Bronchial epithelial cell (primary cell): ENCODE measurements around the gene CBX8. TPM values are rescaled to one million over a fixed set of nuclear protein-coding genes. Genes with fewer than 3 reads are reported as not detected.
A peak's percentile ranks its signal among the peaks of the same experiment; 100 is the strongest.

ENCODE experiments used
- DNase-seq: peaks from one replicate; pipeline ENCODE4 v3.0.0-alpha.2; 2010; ENCODE audit warnings: low read depth
- FAIRE-seq: peaks from 2 replicates; lab custom pipeline; 2011; peaks lifted over from hg19 to GRCh38; lab: Jason Lieb, UNC
- H3K27me3 ChIP-seq: 2 replicates; pipeline ENCODE4 v1.5.1; 2011; ENCODE audit warnings: low read length; ENCODE audit not compliant: control insufficient read depth, insufficient read depth
- H3K36me3 ChIP-seq: 2 replicates; pipeline ENCODE4 v1.5.1; 2011; ENCODE audit warnings: low read length; ENCODE audit not compliant: control insufficient read depth, insufficient read depth
- H3K4me3 ChIP-seq: 2 replicates; pipeline ENCODE4 v1.5.1; 2011; ENCODE audit warnings: mild to moderate bottlenecking, low read depth, low read length, control low read depth
- total RNA-seq: library from RNA; depleted of rRNA; stranded (reverse); fragments of >200 nt; gene quantifications from 2 replicates; pipeline ENCODE4 v1.2.1, GENCODE V29; 2014
- TF ChIP-seq, protein P1 (sequence below): IDR thresholded peaks from 2 replicates; pipeline ENCODE4 v1.5.1; 2011; ENCODE audit warnings: mild to moderate bottlenecking, moderate library complexity, low read length, control low read depth, inconsistent platforms; ENCODE audit not compliant: insufficient read depth, severe bottlenecking

CBX8 gene
- total RNA-seq: 2.6 and 2.7 TPM in 2 replicates

DNA sequence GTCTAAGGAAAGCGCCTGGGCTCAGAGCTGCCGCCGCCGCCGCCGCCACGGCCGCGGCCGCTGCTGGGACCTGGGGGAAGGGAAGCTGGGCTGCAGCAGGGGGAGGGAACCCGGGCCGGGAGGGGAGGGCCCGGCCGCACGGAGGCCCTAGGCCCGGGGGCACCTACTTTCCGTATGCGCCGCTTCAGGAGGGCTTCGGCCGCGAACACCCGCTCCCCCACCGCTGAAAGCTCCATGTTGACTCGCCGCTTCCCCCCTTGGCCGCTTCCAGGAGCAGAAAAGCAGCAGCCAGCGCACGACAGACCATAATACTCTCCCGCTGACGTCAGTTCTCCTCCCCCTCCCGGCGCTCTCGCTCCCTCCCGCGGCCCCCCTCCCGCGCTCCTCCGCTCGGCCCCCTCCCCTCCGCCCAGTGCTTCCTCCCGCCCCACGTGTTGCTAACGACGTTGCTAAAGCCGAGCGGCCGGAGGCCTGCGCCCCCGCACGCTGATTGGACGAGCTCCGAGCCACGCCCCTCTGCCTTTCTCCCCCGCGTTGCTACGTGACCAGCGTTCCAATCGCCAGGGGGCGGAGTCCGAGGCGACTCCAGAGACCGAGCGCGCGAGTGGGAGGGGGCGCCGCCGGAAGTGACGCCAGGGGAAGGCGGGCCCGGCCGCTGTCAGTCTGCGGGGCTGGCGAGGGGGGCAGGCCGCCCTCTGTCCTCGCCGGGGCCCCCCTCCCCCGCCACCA, at the start of gene CBX8:
TSS of gene CBX8 (minus strand) at position 315 of the 729 bp plus-strand sequence. CDS start at position 236, 79 bp downstream.
- peaks cover 6% of the 10 kb centered on the region for H3K36me3 ChIP-seq
- DNase-seq (peak; percentile 94), FAIRE-seq (no peak)
- H3K4me3 ChIP-seq: peak within 1 kb of the TSS; percentile 84
- peaks cover 36% of the 10 kb centered on the region for H3K27me3 ChIP-seq
- TF ChIP-seq, protein P1, sequence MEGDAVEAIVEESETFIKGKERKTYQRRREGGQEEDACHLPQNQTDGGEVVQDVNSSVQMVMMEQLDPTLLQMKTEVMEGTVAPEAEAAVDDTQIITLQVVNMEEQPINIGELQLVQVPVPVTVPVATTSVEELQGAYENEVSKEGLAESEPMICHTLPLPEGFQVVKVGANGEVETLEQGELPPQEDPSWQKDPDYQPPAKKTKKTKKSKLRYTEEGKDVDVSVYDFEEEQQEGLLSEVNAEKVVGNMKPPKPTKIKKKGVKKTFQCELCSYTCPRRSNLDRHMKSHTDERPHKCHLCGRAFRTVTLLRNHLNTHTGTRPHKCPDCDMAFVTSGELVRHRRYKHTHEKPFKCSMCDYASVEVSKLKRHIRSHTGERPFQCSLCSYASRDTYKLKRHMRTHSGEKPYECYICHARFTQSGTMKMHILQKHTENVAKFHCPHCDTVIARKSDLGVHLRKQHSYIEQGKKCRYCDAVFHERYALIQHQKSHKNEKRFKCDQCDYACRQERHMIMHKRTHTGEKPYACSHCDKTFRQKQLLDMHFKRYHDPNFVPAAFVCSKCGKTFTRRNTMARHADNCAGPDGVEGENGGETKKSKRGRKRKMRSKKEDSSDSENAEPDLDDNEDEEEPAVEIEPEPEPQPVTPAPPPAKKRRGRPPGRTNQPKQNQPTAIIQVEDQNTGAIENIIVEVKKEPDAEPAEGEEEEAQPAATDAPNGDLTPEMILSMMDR: peak; percentile 28

DNA sequence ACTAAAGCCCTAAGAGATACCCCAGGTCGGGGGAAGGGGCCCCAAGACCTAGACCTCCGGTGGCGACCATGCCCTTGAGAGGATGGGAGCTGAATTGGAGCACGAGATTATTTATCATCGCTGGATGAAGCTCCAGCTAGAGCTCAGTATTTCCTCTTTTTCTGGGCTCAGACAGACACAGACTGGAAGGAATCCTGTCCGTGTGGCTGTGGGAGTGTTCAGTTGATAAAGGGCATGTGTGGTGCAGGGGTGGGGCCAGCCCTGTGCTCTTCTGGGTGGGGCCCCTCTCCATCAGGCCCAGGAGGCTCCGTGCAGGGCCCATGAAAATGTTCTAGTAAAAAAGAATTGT, 48.7 kb upstream of the CBX8 start:
- Histone ChIP-seq H3K27me3 (peaks cover 22% of the 10 kb centered on the region), H3K4me3 (no peak overlapping the region), H3K36me3 (no peaks in the 10 kb centered on the region)
- FAIRE-seq (no peak), DNase-seq (no peak)
- TF ChIP-seq, protein P1: no peak

GRCh38 chr17:79844869-79845600, 48.2 kb upstream of the CBX8 start:
- DNase-seq (no peak), FAIRE-seq (no peak)
- no peak overlapping the region for H3K4me3 ChIP-seq
- no peaks in the 10 kb centered on the region for H3K36me3 ChIP-seq
- TF ChIP-seq, protein P1: peak; percentile 80
- peaks cover 26% of the 10 kb centered on the region for H3K27me3 ChIP-seq

DNA sequence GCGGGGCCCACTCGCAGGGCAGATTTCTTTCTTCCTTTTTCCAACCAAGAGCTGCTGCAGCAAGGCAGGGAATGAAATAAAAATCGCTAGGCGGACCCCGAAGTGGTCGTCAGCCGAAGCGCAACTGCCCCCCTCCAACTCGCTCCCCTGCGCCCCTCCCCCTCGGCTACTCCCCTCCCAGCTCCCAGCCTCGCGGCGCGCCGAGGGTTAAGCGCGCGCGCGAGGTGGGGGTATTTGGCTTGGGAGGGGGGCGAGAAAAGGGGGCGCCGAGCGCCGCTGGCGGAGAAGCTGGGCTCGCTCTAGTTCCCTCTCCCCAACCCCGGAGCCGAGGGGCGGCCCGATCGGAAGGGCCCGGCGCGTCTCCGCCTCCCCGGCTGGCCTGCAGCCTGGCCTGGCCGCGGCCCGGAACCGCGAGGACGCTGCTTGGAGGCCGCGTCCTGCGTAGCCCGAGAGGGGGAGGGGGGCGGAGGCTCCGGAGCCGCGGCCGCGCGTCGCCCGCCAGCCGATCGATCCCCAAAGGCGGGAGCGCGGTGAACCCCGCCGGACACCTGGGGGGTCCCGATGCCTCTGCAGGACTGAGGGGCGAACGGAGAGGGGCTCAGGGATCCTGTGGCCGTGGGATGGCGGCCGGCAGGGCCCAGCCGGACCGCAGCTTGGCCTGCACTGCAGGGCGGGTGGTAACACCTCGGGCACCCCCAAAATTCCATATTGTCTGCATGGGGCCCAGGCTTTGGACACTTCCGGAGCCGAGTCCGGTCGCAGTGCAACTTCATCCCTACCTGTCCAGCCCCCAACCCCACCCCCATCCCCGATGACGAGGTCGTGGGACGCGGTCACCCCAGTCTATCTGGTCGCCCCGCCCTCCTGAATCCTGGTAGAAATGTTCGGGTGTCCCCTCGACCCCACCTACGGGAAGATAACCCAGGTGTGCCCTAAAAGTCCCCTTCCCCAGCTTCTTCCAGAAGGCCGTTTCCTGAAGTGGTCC, 47.2 kb upstream of the CBX8 start:
- H3K27me3 ChIP-seq: peaks cover 28% of the 10 kb centered on the region
- no peak for DNase-seq
- FAIRE-seq: no peak
- H3K4me3 ChIP-seq: peak overlapping the region; percentile 41
- H3K36me3 ChIP-seq: no peaks in the 10 kb centered on the region
- TF ChIP-seq, protein P1: no peak

DNA sequence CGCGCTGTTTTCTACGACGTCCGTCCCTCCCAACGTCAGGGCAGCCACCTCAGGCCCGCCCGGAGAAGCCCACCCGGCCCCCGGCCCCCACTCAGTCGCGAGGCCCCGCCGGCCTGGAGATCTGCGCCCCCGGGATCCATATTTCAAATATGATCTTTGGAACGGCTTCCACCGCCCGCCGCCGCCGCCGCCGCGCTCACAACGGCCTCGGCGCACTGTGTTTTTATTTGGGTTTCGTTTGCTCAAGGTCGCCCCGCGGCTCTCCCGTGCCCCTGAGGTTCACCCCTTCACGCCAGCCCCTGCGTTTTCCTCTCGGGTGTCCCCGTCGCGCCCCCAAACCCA, 46.6 kb upstream of the CBX8 start:
- Histone ChIP-seq H3K27me3 (peaks cover 28% of the 10 kb centered on the region), H3K4me3 (peak overlapping the region; percentile 41), H3K36me3 (peaks cover 2% of the 10 kb centered on the region)
- no peak for DNase-seq
- TF ChIP-seq, protein P1: no peak
- no peak for FAIRE-seq
